Measurements from ENCODE around the gene TMEM72.

DNA sequence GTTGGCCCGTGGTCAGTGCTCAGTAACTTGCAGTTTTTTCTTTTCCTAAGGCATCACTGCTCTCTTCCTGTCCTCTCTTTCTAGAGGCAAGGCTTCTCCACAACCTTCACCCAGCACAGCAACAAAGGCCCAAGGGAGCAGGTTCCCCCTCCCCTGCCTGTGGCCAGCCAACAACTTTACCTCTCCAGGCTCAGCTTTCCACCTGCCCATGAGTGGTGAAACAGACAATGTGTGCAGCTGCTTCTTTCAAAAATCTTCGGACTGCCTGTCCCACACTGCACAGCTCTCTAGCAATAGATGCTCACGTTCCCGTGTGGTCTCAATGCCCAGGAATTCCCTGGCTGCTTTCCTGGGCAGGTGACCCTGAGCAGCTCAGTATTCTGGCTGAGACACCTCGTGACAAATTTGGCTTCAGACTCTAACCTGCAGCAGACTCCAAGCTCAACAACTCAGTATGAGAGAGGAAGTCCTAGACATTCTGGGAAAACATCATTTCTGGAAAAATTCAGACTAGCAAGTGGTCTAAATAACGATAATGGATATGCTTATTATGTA, 28.9 kb upstream of the TMEM72 start:
- TF ChIP-seq, protein P1, sequence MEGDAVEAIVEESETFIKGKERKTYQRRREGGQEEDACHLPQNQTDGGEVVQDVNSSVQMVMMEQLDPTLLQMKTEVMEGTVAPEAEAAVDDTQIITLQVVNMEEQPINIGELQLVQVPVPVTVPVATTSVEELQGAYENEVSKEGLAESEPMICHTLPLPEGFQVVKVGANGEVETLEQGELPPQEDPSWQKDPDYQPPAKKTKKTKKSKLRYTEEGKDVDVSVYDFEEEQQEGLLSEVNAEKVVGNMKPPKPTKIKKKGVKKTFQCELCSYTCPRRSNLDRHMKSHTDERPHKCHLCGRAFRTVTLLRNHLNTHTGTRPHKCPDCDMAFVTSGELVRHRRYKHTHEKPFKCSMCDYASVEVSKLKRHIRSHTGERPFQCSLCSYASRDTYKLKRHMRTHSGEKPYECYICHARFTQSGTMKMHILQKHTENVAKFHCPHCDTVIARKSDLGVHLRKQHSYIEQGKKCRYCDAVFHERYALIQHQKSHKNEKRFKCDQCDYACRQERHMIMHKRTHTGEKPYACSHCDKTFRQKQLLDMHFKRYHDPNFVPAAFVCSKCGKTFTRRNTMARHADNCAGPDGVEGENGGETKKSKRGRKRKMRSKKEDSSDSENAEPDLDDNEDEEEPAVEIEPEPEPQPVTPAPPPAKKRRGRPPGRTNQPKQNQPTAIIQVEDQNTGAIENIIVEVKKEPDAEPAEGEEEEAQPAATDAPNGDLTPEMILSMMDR (IDR thresholded peaks at IDR 0.05; ENCODE audit: extremely low read depth in 1 of 2, insufficient read depth in 1 of 2, low read depth in 1 of 2, low read length in 2 of 2), result no peak
- TF ChIP-seq POLR2AphosphoS5 (IDR thresholded peaks at IDR 0.05; ENCODE audit: insufficient read depth, low read depth, low read length), result no peak
